GOT3 (cell line): ENCODE results near the gene GRIK2.

Source experiments
- DNase-seq: peaks from one replicate; lab custom pipeline; 2025; ENCODE audit warnings: mixed read lengths; lab: John Stamatoyannopoulos, UW

GRIK2 gene

DNA sequence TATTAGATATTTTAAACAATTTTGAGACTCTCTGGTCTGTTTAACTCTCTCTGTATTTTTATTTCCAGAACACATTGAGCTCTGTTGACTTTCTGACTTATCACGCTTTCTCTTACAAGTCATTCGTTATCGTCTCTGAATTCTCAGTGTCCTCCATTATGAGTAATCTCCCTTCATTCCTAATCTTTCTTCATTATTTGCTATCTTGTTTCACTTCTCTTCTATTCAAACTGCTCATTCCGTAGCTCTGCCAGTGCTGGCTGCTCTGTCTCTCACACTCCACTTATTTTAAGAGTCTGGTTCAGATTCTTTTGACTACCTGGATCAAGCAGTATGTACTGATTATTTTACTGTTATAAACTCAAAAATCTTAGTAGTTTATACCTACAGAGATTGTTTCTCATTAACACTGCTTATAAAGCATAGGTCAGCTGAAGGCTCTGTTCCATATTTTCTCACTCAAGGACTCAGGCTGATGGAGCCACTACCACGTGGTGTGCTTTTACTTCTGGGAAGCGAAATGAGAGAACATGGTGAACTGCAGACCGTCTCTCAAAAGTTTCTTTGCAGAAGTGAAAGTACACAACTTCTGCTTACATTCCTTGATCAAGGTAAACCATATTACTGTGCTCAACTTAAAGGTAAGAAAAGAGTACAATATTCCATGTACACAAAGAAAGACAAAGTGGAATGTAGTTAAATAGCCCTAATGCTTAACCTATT lies 485.2 kb downstream of the GRIK2 start:
- no peak for DNase-seq

DNA sequence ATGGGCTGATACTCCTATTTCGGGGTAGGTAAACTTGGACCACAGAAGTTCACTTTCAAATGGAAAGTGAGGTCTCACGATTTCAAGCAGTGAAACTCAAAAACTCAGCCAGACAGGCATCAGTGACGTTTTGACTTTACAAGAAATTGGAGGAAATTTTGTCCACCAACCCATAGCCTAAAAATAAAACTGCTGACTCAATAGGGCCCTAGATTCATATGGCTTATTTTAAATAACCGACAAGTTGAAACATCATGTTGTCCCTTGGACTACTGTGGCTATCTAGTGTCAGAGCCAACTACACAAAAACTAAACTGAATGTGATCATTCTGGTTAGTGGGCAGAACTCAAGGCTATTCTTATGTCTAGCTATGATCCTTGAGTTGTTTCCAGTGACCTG lies 486.3 kb downstream of the GRIK2 start:
- no peak for DNase-seq

GRCh38 chr6:101883505-101883904 lies 490.0 kb downstream of the GRIK2 start:
- no peak for DNase-seq

- no peak for DNase-seq
These were observed 494.0 kb downstream of the GRIK2 start for GRCh38 chr6:101887532-101887931.

DNA sequence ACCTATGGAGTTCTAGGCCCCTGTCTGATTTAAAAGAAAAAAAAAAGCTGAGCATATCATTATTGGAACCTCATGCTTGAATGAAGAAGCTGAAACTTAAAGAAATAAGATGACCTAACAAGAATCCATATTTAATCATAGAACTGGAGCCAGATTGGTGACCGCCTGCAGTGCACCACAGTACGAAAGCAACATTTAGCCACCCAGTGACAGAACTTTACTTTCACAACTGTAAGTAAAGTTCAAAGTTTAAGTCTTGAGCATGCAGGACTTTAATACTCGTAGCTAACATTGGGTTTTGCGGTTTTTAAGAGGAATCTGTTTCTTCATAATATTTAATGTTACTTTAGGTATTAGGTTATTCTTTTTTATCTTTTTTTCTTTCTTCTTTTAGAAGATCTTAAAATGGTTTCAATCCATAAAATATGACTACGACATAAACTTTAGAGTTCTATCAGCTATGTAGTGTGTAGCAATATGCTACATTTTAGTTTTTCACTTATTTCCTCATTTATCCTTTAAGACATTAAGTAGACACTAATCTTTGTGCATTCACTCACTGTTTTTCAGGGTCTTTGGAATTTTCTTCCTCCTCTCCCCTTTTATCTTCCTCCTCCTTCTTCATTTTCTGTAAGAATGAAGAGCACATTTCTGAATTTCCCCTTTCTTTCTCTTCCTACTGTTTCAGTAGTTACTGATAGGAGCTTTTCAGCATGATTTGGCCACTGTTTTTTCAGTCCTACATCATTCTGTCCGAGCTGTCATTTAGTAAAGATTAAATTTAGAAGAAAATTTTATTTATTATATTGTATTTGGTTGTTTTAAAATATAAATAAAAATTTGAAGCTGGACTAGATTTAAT lies 514.1 kb downstream of the GRIK2 start:
- DNase-seq = no peak

- DNase-seq = no peak
These were observed 515.9 kb downstream of the GRIK2 start for GRCh38 chr6:101909366-101909765.

DNA sequence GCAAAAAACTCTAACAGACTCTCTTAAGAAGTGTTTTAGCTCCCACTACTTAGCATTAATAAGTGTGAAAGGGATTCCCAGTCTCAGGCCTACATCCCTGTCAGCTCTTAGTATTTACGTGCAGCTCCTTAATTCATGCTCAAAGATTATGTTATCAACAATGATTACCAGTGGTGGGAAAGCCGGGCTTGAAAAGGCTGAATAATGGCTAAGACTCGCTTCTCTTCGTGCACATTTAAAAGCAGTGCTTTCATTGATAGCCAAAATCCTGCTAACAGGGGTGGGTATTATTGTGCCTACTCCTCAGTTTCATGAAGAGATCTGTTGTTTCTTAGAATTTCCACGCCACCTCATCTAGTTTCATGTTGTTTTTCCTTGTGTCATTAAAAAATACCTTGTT lies 518.8 kb downstream of the GRIK2 start:
- DNase-seq = no peak

- no peak for DNase-seq
These were observed 525.0 kb downstream of the GRIK2 start for GRCh38 chr6:101918471-101918870.

DNA sequence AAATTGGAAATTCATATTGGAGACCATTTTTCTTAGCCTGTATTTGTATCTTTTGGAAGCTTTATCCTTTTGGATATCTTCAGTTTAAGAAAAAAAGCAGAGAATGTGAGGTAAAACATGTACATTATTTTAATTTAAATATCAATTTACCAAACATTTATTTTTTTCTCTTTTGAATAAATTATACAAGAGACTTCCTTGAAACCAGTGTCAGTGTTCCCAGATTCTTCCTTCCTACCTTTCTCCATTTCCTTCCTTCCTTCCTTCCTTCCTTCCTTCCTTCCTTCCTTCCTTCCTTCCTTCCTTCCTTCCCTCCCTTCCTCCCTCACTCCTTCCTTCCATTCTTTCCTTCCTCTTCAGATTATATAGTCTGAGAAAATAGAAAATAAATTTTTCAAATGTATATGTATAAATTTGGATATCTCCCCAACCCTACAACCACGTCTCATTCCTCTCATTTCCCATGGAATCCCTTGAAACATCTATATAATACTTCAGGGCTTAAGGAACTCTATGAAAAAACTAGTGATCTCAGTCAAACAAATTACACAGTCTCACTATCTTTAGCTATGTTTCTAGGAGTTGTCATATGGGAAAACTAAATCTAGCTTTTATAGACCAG lies 528.4 kb downstream of the GRIK2 start:
- no peak for DNase-seq

DNA sequence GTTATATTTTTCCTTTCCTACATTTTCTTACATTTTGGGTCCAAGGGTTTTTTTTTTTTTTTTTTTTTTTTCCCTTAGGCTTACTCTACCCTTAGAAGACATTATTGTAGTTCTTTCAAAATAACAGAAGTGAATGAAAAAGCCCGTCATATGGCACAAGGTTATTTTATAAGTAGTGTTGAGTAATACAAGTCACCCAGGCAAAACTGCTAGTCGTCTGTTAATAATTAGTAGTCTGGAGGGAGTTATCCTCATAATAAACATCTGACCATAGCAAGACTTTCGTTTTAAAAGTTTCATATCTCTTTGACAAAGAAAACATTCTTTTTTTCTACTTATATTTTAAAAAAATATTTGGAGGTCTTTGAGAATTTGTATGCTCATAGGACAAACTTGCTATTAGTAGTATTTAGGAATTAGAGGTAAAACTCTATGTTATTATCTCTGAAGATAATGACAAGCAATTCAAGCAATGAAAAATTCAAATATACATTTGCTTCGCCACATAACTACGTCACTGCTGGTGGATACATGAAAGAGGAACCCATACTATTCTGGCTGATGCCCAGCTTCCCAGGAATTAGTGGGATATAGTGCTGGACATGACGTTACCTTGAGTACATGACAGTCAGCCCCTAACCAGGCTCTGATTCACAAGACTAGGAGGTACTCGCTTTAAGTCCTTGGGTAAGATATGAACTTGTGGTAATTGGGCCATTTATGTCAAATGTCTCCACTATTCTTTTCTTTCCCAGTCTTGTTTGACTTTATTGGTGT lies 532.8 kb downstream of the GRIK2 start:
- no peak for DNase-seq

DNA sequence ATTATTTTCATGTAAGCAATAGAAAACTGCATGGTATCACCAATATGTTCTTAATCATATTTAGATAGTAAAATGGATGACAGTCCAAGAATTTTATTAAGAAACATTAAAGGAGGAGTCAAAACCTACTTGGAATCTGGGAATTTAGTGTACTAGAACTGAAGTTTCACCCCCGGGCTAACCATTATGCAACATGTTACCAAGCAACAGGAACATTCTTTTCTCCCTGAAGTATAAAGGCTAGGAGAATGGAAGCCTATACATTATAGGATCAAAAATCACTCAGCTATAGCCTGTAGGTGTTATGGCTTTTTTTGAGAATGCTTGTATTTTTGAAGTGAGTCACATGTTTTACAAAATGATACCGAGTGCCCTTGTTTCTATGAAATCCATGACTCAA lies 538.3 kb downstream of the GRIK2 start:
- no peak for DNase-seq

DNA sequence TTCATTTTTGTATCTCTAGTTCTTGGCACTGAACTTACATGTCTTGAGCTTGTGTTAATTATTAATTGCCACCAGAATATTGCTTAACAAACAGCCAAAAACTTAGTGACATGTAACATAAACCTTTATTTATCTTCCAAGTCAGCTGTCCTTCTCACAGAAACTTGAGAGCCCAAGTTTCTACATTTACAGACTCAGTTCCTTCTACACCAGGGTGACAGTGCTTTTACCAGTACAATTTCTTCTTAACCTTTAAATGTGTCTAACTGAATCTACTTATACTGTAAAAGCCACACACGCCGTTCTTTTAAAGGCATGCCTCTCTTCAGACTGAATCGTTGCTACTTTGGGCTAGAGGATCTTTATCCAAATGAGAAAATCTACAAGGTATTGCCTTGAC lies 539.2 kb downstream of the GRIK2 start:
- no peak for DNase-seq

DNA sequence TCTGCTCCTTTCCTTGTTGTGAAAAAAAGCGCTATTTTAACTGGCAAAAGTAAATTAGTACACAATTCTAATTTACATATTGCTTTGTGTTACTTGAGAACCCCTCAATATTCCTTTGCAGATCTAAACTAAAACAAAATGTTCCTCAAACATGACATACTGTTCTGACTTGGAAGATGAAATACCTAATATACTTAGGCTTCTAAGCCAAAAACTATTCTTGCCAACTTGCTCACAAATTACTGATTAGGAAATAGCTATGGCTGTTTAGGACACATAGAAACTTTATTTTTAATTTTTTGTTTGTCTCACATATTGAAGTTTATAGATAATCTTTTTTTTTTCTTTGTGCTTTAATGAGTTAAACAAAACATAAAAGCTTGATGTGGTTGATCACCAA lies 542.2 kb downstream of the GRIK2 start:
- DNase-seq = no peak

GRCh38 chr6:101936516-101936915 lies 543.0 kb downstream of the GRIK2 start:
- no peak for DNase-seq

GRCh38 chr6:101937108-101937507 lies 543.6 kb downstream of the GRIK2 start:
- no peak for DNase-seq

GRCh38 chr6:101940391-101940790 lies 546.9 kb downstream of the GRIK2 start:
- no peak for DNase-seq

DNA sequence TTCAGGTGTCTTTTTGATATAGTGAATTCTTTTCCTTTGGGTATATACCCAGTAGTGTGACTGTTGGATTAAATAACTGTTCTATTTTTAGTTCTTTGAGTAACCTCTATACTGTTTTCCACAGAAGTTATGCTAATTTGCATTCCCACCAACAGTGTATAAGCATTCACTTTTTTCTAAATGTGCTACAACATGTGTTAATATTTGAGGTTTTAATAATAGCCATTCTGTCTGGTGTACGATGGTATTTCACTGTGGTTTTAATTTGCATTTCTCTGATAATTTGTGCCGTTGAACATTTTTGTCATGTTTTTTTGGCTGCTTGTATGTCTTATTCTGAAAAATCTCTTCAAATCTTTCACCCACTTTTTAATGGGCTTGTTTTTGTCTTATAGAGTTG lies 563.5 kb downstream of the GRIK2 start:
- DNase-seq = no peak

GRCh38 chr6:101961357-101961756 lies 567.8 kb downstream of the GRIK2 start:
- DNase-seq = no peak

- DNase-seq = no peak
These were observed 587.4 kb downstream of the GRIK2 start for GRCh38 chr6:101980924-101981323.

DNA sequence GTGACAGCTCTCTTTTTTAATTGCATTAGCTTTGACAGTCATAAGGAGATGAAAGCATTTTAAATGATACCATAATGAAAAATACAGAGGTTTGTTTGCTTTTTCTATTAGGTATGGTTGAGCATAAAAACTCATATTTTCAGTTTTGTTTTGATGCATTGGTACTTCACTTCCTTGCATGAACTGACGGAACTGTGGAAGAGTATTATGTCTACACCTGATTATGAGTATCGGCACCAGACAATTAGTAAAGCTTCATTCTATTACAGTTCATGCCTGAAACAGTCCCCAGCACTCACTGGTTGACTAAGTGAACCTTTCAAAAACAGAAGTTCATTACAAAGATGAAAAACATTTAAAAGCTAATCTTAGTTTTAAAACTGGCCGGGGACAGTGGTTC lies 593.0 kb downstream of the GRIK2 start:
- no peak for DNase-seq

DNA sequence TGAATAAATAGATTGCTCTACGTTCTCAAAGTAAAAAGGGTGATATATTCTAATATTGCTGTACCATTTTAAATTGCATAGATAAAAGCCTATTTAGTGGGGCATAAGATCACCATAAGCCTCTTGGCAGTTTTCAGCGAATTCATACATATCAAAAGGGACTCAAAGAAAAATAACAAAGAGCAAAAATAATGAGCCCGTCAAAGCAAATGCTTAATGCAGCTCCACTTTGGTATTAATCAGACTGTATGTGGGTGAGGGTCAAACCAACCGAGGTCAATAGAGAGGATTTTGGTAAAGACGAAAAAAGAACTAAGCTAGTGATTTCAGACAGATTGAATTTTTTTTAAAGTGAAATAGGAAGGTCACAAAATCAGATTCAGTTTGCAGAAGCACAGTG lies 598.8 kb downstream of the GRIK2 start:
- no peak for DNase-seq

- no peak for DNase-seq
These were observed 601.0 kb downstream of the GRIK2 start for GRCh38 chr6:101994521-101994920.
